Skin epidermis (tissue), 12 donors: Measurements from ENCODE around the gene LDHAL6B.

Experiments used
- H3K27ac ChIP-seq, 21 experiments: fragments of 200-600 bp; sonication (generic) in 11 of 21; one replicate each; pipeline ENCODE4 v1.5.0; 2020; ENCODE audit warnings: mild to moderate bottlenecking in 3 of 21, inconsistent platforms in 2 of 21, moderate library complexity in 2 of 21
- H3K4me3 ChIP-seq, 7 experiments: fragments of 200-600 bp; sonication (generic) in 2 of 7; one replicate each; pipeline ENCODE4 v1.5.0; 2020; ENCODE audit warnings: inconsistent platforms in 2 of 7, mild to moderate bottlenecking in 2 of 7, moderate library complexity in 1 of 7

Gene LDHAL6B

GRCh38 chr15:59174835-59175831, 31.5 kb upstream of the LDHAL6B start:
- H3K27ac ChIP-seq: peak overlapping the region in 19 of 21 experiments; percentile 13 to 80 (median 69)
- no peak overlapping the region for H3K4me3 ChIP-seq

- no peak overlapping the region for H3K4me3 ChIP-seq
- H3K27ac ChIP-seq: peak overlapping the region in 16 of 21 experiments; percentile 15 to 80 (median 70)
These were observed 29.9 kb upstream of the LDHAL6B start for GRCh38 chr15:59176653-59177316.

DNA sequence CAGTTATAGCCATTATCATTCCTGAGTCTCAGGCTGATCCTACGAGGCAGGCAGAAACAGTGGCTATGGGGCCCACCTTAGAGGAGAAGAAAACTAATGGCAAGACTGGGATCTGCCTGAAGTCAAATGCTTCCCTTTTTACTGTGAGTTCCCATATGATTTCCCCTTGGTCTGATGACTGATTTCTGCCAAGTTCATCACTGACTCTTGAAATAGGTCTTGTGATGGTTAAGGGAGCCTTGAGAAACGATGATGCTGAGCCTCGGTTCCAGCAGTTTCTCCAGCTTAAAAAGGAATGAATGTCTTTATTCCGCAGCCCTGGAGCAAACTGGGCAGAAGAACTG, 29.4 kb upstream of the LDHAL6B start:
- H3K4me3 ChIP-seq: no peak overlapping the region
- H3K27ac ChIP-seq: peak overlapping the region in 13 of 21 experiments; percentile 15 to 80 (median 63)

- H3K27ac ChIP-seq: peak overlapping the region in 14 of 21 experiments; percentile 6 to 79 (median 48)
- H3K4me3 ChIP-seq: no peak overlapping the region
These were observed 28.4 kb upstream of the LDHAL6B start for GRCh38 chr15:59178151-59178695.

GRCh38 chr15:59179717-59180116, 26.9 kb upstream of the LDHAL6B start:
- peak overlapping the region in 1 of 21 experiments; percentile 22 for H3K27ac ChIP-seq
- no peak overlapping the region for H3K4me3 ChIP-seq

GRCh38 chr15:59180945-59181600, 25.6 kb upstream of the LDHAL6B start:
- Histone ChIP-seq H3K4me3 (no peak overlapping the region), H3K27ac (peak overlapping the region in 1 of 21 experiments; percentile 24)

DNA sequence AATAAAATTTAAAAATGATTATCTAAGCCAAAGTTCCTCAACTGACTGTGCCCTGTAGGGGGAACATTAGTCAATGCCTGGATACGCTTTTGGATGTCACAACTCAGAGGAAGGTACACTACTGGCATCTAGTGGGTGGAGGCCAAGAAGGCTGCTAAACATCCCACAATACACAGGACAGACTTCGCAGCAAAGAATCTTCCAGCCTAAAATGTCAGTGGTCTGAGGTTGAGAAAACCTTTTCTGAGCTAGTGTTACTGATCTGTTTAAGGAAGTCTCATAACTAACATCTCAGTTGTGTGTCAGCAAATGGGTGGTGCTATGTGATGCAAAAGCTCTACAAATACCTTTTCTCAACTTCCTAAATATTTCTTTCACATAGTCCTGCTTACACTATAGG, 20.9 kb upstream of the LDHAL6B start:
- H3K4me3 ChIP-seq: no peak overlapping the region
- no peak overlapping the region for H3K27ac ChIP-seq

DNA sequence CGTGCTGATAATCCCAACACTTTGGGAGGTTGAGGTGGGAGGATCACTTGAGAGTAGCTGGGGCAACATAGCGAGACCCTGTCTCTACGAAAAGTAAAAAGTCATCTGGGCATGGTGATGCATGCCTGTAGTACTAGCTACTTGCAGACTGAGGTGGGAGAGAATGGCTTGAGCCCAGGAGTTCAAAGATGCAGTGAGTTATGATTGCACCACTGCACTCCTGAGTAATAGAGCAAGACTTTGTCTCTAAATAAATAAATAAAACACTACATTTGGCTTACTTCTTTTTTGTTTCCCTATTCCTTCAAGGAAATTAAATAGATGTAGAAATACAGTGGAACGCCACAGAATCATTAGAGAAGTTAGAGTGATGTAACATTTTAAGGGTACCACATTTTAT, 20.1 kb upstream of the LDHAL6B start:
- no peak overlapping the region for H3K27ac ChIP-seq
- H3K4me3 ChIP-seq: no peak overlapping the region

DNA sequence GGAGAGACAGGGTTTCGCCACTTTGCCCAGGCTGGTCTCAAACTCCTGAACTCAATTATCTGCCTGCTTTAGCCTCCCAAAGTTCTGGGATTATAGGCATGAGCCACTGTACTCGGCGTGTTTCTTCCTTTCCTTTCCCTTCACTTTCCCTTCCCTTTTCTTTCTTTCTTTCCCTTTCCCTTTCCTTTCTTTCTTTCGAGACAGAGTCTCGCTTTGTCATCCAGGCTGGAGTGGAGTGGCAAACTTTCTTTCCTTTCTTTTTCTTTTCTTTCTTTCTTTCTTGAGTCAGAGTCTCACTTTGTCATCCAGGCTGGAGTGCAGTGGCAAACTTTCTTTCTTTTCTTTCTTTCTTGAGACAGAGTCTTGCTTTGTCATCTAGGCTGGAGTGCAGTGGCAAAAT, 17.4 kb upstream of the LDHAL6B start:
- Histone ChIP-seq H3K4me3 (no peak overlapping the region), H3K27ac (no peak overlapping the region)

GRCh38 chr15:59190291-59190690, 16.4 kb upstream of the LDHAL6B start:
- Histone ChIP-seq H3K27ac (no peak overlapping the region), H3K4me3 (no peak overlapping the region)

GRCh38 chr15:59191855-59192237, 14.8 kb upstream of the LDHAL6B start:
- Histone ChIP-seq H3K4me3 (no peak overlapping the region), H3K27ac (no peak overlapping the region)

- Histone ChIP-seq H3K4me3 (no peak overlapping the region), H3K27ac (no peak overlapping the region)
These were observed 11.9 kb upstream of the LDHAL6B start for GRCh38 chr15:59194639-59195325.

GRCh38 chr15:59196416-59196815, 10.2 kb upstream of the LDHAL6B start:
- H3K4me3 ChIP-seq: no peak overlapping the region
- no peak overlapping the region for H3K27ac ChIP-seq

DNA sequence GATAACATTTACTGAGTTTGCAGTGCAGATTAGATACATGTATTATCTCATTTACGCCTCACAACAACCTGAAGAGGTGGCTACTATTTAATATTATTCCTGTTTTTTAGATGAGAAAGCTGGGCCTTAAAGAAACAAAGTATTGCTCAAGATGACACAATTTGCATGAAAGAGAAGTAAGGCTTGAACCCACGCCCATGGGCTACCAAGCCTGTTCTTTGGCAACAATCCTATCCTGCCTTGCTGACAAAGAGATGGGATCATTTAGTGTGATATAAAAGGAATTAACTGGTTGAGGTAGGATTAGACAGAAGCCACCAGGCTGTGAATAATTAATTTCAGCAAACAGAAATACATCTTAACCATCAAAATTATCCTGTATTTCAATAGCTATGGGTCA, 9.2 kb upstream of the LDHAL6B start:
- H3K4me3 ChIP-seq: no peak overlapping the region
- no peak overlapping the region for H3K27ac ChIP-seq

DNA sequence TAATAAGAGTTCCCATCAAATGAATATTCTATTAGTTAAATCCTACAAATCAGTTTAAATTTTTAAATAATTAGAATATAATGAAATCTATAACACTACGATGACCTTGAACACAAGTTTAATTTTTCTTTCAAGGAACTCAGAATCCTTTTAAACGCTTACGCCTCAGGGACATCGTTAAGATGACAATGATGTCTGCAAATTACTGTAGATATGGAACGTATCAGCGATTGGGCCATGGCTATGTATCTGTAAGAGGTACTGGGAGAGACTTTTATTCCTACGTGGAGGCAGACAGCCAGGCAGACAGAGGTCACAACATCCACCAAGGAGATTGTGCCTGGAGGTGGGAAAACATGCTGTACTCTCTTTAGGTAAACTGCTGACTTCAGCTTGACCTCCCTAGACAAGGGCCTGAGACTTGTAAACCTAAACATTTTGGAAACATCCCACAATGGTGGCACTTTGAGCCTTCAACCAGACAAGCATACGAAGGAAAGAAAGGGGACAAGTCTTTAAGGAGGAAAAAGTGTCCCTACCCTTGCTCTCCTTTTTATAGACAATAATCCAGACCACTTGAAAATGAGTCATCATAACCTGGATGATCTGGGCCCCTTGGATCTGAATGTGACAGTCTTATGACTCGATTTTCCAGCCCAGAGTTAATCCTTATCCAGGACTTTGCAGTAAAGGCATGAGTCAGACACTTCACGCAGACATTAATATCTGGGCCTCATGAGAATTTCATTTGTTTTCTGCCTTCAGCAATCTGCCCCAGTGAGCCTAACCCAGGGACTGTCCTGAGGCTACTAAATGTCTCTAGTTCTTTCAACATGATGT, 6.8 kb upstream of the LDHAL6B start:
- Histone ChIP-seq H3K27ac (peak overlapping the region in 7 of 21 experiments; percentile 1 to 69 (median 21)), H3K4me3 (no peak overlapping the region)

DNA sequence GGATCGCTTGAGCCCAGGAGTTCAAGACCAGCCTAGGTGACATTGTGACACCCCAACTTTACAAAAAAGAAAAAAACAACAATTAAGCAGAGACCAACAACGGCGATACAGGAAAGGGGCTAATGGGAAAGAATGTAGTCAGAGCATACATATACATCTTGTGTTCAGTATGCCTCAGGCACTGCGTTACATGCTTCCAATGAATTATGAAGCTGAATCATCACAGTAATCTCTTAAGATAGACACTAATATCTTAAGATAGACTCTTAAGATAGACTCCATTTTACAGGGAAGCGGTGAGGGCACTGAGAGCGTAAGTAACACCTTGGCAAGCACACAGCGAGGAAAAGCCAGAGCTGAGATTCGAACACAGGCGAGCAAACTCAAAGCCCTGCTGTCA, 6.1 kb upstream of the LDHAL6B start:
- Histone ChIP-seq H3K4me3 (no peak overlapping the region), H3K27ac (peak overlapping the region in 7 of 21 experiments; percentile 1 to 69 (median 21))

DNA sequence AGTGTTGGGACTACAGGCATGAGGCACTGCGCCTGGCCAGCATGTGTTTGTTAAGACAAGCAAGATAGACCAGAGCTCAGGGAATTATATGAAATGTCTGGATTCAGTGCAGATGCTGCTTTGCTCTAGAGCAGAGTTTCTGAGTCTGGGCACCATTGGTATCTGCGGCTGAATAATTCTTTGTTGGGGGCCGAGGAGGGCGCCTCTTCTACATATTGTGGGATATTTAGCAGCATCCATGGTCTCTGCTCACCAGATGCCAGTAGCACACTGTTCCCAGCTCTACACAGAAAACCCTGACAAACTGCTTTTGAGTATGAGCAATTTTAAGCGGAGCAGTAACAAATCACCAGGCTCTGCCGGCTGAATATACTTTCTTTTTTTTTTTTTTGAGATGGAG, 3.6 kb upstream of the LDHAL6B start:
- Histone ChIP-seq H3K27ac (no peak overlapping the region), H3K4me3 (no peak overlapping the region)

- H3K4me3 ChIP-seq: no peak overlapping the region
- no peak overlapping the region for H3K27ac ChIP-seq
These were observed 3.0 kb upstream of the LDHAL6B start for GRCh38 chr15:59203657-59204056.
